Measurements from ENCODE around the gene ZNF554.
"Not testable (repeated sequence)": the region's sequence is repeated elsewhere in the genome, so short reads cannot be mapped to it uniquely, and the experiment has no call there.

The ZNF554 gene

DNA sequence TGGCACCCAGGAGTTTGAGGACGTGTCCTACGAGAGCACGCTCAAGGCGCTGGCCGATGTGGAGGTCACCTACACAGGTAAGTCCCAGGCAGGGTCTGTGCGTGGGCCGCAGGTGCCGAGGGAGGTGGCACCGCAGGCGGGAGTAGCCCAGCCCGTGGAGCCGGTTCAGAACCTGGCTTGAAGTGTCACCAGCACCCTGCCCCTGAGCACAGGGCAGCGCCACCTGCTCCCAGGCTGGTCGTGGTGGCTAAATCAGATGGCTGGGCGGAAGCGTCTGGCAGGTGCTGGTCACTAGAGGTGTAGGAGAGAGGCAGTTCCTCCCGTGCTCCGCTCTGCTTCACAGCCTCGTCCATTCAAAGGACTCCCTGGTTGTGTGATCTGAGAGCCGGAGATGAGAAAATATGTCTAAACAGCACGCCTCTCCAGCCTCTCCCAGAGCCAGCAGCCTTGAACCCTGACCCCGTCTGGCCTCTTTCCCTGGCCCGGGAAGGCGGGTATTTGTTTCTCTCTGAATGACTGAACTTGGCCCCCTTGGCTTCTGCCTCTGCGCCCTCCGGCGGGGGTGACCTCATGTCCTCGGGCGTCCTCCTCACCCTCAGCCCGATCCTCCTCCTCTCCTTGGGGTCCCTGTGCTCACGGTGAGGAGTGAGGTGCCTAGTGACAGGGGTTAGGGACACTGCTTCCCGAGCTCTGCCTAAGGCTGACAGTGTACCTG, 29.0 kb upstream of the ZNF554 start:
- DNase-seq (ENCODE audit: low read depth in 2 of 2): no peak

GRCh38 chr19:2791440-2791839, 28.2 kb upstream of the ZNF554 start:
- DNase-seq (ENCODE audit: low read depth in 2 of 2): no peak

DNA sequence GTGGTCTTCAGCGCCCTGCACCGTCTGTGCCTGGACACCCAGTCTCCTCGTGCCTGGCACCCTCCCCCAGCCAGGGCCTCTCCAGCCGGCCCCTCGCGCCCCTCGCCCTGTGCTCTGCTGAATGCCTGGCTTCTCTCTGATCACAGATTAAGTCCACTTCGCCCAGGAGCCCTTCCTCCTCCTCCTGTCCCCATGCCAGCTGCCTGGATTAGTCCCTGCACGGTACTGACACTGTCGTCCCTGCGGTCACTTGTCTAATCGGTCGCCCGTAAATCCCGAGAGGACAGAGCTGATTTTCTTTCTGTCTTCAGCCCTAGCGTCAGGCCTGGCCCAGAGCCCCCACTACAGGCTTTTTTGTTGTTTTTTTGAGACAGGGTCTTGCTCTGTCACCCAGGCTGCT, 27.8 kb upstream of the ZNF554 start:
- no peak for DNase-seq (ENCODE audit: low read depth in 2 of 2)

- not testable (repeated sequence) for DNase-seq (ENCODE audit: low read depth in 2 of 2)
Measured at GRCh38 chr19:2792666-2793065, 27.0 kb upstream of the ZNF554 start.

- no peak for DNase-seq (ENCODE audit: low read depth in 2 of 2)
Measured at GRCh38 chr19:2793126-2793525, 26.5 kb upstream of the ZNF554 start.

- DNase-seq (ENCODE audit: low read depth in 2 of 2): no peak
Measured at GRCh38 chr19:2793577-2793976, 26.1 kb upstream of the ZNF554 start.

GRCh38 chr19:2795827-2796658, 23.6 kb upstream of the ZNF554 start:
- DNase-seq (ENCODE audit: low read depth in 2 of 2): no peak

DNA sequence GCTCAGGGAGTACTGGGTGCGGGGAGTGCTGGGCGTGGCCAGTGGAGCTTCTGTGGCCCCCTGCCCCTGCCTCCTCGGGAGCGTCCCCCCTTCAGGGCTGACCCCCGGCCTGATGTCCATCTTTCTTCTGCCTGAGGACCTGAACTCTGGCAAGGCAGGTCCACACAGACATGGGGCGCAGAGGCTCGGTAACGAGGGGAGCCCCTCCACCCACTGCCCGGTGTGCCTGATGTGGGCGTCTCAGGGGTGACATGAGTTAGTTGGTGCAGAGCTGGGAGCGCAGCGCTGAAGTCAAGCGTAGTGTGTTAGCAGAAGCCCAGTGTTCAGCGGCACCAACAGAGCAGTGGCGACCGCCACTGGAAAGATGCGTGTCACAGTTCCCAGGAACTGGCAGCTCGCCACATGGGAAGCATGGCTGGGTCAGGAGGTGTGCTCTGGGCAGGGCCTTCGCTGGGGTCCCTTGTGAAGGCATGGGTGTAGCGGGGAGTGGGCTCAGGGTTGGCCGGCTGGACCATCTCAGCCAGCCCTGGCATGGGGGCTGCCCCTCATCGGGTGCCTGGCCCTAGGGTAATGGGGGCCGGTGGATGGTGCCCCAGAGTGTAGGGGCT, 22.9 kb upstream of the ZNF554 start:
- DNase-seq (ENCODE audit: low read depth in 2 of 2): no peak

GRCh38 chr19:2797280-2797679, 22.4 kb upstream of the ZNF554 start:
- DNase-seq (ENCODE audit: low read depth in 2 of 2): no peak

- no peak for DNase-seq (ENCODE audit: low read depth in 2 of 2)
Measured at GRCh38 chr19:2798158-2798685, 21.4 kb upstream of the ZNF554 start.

- DNase-seq (ENCODE audit: low read depth in 2 of 2): no peak
Measured at GRCh38 chr19:2798733-2799132, 20.9 kb upstream of the ZNF554 start.

- no peak for DNase-seq (ENCODE audit: low read depth in 2 of 2)
Measured at GRCh38 chr19:2799273-2800020, 20.2 kb upstream of the ZNF554 start.

DNA sequence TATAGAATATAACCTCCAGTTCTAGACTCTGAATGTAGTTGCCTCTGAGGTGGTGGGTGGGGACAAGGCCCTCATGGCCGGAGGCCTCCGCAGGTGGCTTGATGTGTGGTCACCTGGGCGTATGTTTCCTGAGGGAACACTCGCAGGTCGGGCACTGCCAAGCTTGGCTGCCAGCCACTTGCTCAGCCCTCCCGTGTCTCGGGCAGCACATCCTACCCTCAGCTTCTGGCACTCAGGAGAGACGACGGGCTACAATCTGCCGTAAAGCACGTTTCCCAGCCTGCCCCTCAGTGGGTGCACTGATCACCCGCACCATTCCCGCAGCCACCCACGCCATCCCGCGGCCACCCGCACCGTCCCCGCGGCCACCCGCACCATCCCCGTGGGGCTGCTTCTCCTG, 19.2 kb upstream of the ZNF554 start:
- no peak for DNase-seq (ENCODE audit: low read depth in 2 of 2)

GRCh38 chr19:2802826-2803225, 16.8 kb upstream of the ZNF554 start:
- no peak for DNase-seq (ENCODE audit: low read depth in 2 of 2)

DNA sequence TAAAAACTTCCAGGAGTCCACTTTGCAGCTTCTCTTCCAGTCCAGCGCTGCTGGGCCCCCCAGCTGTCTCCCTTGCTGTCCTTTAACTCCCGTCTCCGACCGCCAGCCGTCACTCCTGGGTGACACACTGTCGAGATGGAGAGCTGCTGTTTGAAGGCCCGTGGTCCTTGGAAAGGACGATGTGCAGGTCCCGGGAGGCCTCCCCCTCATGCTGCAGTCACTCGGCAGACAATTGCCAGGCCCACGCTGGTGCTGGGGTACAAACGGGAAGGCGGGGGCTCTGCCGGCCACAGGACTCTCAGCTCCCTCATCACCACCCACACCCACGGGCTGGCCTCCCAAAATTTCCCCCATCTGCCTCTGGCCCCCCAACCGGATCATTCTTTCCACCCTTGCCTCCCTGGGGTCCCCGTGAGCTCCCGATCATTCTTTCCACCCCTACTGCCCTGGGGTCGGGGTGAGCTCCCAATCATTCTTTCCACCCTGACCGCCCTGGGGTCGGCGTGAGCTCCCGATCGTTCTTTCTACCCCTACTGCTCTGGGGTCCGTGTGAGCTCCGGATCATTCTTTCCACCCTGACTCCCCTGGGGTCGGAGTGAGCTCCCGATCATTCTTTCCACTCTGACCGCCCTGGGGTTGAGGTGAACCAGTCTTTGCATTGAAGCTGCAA, 16.0 kb upstream of the ZNF554 start:
- no peak for DNase-seq (ENCODE audit: low read depth in 2 of 2)

DNA sequence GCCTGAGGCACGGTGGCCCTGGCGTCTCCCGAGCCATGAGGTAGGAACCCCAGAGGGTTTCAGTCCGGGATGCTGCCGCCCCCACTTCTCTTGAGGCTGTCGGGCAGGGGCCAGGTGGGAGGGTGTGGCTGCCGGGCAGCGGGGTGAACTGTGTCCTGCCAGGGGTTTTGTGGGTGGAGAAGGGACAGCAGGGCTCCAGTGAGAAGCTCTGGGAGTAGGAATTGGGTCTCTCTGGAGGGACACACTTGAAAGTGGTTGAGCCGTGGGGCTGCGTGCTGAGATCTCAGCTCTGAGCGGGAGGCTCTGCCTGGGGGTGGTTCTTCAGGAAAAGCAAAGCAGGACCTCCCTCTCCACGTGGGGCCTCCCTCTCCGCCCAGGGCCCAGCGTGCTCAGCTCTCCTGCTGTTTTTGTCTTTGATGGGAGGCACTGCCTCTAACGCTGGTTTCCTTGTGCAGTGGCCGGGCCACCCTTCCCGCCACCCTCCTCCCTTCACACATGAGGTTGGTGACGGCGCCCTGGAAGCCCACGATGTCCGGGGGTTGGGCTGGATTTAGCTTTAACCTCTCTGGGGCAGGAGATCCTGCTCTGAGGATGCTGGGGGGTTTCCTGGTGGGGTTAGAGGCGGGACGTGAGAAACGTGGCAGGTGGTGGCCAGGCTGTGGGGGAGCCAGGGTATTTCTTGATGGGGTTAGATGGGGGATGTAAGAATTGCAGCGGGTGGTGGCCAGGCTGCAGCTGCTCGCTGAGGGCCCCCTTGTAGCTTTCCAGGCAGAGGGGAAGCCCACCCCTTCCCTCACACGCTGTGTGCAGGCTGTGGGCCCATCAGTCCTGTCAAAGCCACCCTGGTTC, 15.3 kb upstream of the ZNF554 start:
- DNase-seq (ENCODE audit: low read depth in 2 of 2): no peak

GRCh38 chr19:2805261-2805900, 14.3 kb upstream of the ZNF554 start:
- DNase-seq (ENCODE audit: low read depth in 2 of 2): no peak

GRCh38 chr19:2805991-2806649, 13.5 kb upstream of the ZNF554 start:
- DNase-seq (ENCODE audit: low read depth in 2 of 2): no peak

GRCh38 chr19:2806736-2807378, 12.8 kb upstream of the ZNF554 start:
- DNase-seq (ENCODE audit: low read depth in 2 of 2): no peak

All from fibroblast of skin of left biceps (primary cell).